Erythroblast (primary cell): ENCODE measurements around the gene ZYG11A.
A peak's percentile ranks its signal among the peaks of the same experiment; 100 is the strongest.
"Not testable (repeated sequence)": the region's sequence is repeated elsewhere in the genome, so short reads cannot be mapped to it uniquely, and the experiment has no call there.

ENCODE experiments used
- DNase-seq, 2 experiments: peaks; one replicate each; lab custom pipeline; 2025; lab: John Stamatoyannopoulos, UW
- GATA1 ChIP-seq: IDR thresholded peaks from 2 replicates; pipeline ENCODE4 v1.6.1; 2011; ENCODE audit warnings: low read depth, mild to moderate bottlenecking, control low read depth, low read length, moderate library complexity
- POLR2A ChIP-seq: IDR thresholded peaks from 2 replicates; pipeline ENCODE4 v1.6.1; 2011; ENCODE audit warnings: mild to moderate bottlenecking, low read length

ZYG11A gene

DNA sequence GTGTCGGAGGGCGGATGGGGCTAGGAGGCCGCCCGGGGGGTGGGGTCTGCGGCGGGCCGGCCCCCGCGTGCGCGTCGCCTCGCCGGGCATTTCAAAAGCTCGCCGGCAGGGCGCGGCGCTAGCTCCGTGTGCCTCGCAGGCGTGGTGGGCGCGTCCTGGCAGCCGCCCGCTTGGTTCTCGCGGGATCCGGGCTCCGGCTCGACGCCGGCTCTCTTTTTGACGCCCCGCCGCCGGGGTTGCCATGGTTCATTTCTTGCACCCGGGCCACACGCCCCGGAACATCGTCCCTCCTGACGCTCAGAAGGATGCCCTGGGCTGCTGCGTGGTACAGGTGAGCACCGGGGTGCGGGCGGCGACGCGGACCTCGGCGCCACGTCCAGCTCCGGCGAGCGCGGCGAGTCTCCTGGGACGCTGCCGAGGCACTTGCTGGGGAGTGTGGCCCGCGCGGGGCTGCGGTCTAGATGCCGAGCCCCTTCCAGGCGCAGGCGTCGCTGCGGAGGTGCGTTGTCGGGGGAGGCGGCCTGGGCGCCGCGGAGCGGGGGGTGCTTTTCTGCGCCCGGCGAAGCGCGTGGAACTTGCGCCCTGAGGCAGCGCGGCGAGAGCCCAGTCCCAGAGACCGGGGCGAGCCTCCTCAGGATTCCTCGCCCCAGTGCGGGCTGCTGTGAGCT lies at the start of gene ZYG11A:
TSS of gene ZYG11A (plus strand) at position 118 of the 668 bp plus-strand sequence. CDS start at position 242, 124 bp downstream.
- TF ChIP-seq GATA1 (no peak), POLR2A (no peak)
- peak; percentile 75 to 83 for DNase-seq

DNA sequence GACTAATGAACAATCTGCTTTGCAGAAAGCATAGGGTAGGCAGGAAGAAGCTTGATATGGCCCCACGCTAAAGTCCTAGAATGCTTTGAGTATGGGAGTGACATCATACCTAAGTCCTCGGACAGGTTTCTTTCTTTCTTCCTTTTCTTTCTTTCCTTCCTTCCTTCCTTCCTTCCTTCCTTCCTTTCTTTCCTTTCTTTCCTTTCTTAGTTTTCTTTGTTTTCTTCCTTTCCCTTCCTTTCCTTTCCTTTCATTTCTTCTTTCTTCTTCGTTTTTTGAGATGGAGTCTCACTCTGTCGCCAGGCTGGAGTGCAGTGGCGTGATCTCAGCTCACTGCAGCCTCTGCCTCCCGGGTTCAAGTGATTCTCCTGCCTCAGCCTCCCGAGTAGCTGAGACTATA lies 48.8 kb upstream of the ZYG11A start:
- DNase-seq: not testable (repeated sequence)

DNA sequence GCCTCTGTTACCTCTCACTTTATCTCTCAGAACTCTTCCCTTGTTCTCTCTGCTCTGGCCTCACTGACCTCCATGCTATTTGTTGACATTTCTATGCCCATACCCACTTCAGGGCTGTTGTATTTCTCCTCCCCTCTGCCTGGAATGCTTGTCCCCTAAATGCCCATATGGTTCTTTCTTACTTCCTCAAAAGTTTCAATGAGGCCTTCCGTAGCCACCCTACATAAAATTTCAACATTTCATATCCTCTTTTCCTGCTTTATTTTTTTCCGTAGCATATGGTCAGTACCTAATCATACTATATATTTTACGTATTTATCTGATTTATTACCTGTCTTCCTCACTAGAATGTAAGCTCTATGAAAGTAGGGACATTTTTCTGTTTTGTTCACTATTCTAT lies 47.1 kb upstream of the ZYG11A start:
- no peak for TF ChIP-seq GATA1
- TF ChIP-seq POLR2A: no peak
- no peak for DNase-seq

DNA sequence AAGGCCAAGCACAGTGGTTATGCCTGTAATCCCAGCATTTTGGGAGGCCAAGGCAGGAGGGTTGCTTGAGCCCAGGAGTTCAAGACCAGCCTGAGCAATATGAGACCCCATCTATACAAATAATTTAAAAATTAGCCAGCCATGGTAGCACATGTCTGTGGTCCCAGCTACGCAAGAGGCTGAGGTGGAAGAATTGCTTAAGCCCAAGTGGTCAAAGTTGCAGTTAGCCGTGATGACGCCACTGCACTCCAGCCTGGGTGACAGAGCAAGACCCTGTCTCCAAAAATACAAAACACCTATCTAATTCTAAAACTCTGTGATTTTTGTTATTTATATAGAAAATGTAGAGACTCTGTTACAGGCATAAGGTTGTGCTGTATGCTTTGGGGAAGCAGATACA lies 44.2 kb upstream of the ZYG11A start:
- no peak for DNase-seq
- TF ChIP-seq GATA1: no peak
- TF ChIP-seq POLR2A: no peak

DNA sequence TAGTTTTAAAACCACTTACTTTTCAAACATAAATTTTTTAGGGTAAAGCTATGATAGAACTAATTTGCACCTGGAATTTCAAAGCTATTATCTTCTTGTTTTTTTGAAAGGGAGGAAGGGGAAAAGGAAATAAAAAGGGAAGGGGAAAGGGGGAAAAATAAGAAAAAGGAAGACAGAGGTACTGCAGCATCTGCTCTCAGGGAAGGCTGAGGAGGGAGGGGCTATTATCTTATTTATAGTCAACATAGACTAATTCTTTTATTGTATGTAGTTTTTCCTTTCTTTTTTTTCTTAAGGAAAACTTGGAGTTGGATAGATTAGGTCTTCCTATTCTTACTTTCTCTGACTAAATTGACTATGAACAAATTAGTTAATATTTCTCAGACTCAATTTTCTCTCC lies 41.5 kb upstream of the ZYG11A start:
- no peak for DNase-seq
- TF ChIP-seq POLR2A (no peak), GATA1 (no peak)

DNA sequence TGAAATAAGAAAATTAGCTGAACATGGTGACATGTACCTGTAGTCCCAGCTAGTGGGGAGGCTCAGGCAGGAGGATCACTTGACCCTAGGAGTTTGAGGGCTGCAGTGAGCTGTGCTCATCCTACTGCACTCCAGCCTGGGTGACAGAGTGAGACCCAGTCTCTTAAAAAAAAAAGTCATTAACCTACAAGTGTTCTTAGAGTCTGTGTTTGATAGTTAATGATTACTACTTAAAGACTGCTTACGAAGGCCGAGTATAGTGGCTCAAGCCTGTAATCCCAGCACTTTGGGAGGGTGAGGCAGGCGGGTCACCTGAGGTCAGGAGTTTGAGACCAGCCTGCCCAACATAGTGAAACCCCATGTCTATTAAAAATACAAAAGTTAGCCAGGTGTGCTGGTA lies 38.5 kb upstream of the ZYG11A start:
- DNase-seq: not testable (repeated sequence)

DNA sequence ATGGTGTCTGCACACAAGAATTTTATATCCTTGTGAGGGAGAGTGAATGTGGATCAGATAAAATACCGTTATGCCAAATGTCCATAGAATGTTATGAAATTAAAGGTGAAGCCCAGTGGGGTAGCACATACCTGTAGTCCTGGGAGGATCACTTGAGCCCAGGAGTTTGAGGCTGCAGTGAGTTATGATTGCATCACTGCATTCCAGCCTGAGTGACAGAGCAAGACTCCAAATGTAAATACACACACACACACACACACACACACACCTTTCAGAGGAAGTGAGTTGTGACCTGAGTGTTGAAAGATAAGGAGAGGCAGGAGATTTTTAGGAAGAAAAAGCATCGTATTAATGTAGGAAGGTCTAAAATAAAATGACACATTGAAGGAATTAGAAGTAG lies 28.1 kb upstream of the ZYG11A start:
- TF ChIP-seq GATA1: no peak
- TF ChIP-seq POLR2A: no peak
- DNase-seq: no peak

DNA sequence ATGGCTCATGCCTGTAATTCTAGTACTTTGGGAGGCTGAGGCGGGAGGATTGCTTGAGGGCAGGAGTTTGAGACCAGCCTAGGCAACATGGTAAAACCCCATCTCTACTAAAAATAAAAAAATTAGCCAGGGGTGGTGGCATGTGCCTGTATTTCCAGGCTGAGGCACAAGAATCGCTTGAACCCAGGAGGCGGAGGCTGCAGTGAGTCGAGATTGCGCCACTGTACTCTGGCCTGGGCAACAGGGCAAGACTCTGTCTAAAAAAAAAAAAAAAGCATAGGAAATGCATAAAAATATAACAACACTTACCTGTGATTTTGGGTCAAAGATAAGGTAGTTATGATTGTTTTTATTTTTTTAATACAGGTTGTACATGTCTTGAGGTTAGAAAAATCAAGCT lies 21.7 kb upstream of the ZYG11A start:
- DNase-seq: not testable (repeated sequence)

DNA sequence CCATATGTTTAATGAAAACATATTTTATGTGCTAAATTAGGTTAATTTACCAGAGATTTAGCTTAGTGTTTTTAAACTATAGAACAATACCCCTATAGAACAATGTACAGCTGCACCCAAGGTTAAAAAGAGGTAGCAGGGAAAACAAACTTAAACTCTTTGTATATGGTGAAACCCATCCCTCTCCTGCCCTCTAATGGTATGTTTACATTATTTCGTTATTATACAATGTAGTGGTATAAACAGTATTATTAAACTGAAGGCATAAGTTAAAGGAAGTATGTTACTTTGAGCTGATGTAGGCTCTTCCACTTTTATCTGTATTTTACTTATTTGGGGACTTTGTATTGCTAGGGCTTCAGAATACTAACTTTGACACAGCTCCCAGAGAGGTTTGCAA lies 16.7 kb upstream of the ZYG11A start:
- peak; percentile 8 to 45 for DNase-seq
- no peak for TF ChIP-seq GATA1
- no peak for TF ChIP-seq POLR2A

DNA sequence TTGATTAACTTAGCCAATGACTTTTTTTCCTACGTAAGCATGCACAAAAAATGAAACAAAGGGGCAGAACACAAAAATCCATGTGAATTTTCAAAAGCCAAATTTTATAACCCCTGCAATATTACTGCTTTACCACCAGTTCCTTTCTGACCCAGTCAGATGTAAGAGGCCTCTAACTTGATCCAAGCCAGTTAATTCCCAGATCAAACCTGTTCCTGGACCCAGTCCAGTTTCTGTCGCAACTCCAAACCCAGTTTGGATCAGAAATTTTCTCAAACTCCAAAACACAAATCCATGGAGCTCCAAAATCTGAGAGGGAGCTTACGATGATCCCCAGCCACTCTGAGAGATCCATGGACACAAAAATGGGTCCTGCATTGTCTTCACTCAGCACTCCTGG lies 7.8 kb upstream of the ZYG11A start:
- TF ChIP-seq POLR2A (no peak), GATA1 (no peak)
- no peak for DNase-seq

DNA sequence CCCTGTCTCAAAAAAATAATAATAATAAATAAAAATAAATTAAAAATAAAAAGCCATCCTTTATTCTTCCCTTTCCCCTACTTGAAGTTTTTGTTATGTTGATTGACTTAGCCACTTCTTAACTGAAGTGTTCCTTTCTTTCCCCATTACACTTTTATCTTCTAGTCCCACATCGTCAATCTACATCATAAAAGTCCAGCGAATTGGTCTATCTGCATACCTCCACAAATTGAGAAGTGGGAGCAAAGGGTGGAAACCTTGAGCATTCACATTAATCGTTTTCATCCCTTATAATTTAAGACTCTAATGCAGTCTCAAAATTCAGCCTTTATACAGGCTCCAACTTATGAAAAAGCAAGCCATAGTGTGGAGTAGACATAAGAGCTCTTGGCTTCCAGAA lies 6.5 kb upstream of the ZYG11A start:
- no peak for DNase-seq
- TF ChIP-seq GATA1 (no peak), POLR2A (no peak)

DNA sequence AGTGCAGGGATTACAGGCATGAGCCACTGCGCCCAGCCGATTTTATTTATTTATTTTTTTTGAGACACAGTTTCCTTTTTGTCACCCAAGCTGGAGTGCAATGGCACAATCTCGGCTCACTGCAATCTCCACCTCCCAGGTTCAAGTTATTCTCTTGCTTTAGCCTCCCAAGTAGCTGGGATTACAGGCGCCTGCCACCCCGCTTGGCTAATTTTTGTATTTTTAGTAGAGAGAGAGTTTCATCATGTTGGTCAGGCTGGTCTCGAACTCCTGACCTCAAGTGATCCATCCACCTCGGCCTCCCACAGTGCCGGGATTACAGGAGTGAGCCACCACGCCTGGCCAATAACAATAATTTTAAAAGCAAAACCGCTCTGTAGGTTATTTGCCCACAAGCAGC lies 3.4 kb upstream of the ZYG11A start:
- DNase-seq: not testable (repeated sequence)

DNA sequence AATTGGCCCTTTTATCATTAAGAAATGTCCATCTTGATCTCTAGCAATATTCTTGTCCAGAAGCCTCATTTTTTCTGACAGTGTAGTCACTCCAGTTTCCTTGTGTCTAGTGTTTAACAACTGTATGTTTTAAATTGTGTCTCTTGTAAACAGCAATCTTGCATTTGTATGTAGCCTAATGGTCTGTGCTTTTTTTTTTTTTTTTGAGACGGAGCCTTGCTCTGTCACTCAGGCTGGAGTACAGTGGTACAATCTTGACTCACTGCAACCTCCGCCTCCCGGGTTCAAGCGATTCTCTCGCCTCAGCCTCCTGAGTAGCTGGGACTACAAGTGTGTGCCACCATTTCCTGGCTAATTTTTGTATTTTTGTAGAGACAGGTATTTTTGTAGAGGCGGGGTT lies 2.6 kb downstream of the ZYG11A start:
- DNase-seq: not testable (repeated sequence)

DNA sequence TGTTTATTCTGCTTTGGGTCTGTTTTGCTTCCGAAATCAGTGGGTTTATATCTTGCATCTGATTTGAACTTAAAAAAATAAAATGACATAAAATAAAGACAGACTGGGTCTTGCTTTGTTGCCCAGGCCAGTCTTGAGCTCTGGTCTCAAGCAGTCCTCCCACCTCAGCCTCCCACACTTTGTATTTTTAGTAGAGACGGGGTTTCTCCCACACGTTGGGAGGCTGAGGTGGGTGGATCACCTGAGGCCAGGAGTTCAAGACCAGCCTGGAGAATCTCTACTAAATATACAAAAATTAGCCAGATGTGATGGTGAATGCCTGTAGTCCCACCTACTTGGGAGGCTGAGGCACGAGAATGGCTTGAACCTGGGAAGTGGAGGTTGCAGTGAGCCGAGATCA lies 5.9 kb downstream of the ZYG11A start:
- no peak for DNase-seq
- TF ChIP-seq GATA1 (no peak), POLR2A (no peak)

DNA sequence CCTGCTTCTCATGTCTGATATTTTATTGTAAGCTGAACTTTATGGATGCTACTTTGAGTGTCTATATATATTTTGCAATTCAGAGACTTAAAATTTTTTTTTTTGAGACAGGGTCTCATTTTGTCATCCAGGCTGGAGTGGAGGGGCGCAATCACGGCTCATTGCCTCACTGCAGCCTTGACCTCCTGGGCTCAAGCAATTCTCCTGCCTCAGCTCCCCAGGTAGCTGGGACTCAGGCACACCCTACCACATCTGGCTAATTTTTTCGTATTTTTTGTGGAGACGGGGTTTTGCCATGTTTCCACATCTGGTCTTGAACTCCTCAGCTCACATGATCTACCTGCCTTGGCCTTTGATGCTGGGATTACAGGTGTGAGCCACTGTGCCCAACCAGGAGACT lies 8.4 kb downstream of the ZYG11A start:
- no peak for TF ChIP-seq GATA1
- TF ChIP-seq POLR2A: no peak
- no peak for DNase-seq

DNA sequence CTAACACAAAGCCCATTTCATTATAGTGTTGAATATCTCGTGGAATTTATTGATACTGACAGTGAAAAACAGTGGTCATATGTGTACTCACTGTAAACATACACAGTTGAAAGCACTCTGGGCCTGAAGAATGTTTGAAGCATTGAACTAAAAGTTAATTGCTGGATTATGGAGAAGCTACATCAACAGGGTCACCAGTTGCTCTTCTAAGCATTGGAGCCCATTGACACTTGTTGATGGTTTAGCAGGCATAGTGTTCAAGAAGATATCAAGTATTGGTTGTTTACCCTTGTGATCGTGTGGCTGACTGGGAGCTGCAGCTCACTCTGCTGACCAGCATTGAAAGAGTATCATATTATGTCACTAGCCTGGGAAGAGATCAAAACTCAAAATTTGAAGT lies 10.3 kb downstream of the ZYG11A start:
- TF ChIP-seq GATA1 (no peak), POLR2A (no peak)
- no peak for DNase-seq

DNA sequence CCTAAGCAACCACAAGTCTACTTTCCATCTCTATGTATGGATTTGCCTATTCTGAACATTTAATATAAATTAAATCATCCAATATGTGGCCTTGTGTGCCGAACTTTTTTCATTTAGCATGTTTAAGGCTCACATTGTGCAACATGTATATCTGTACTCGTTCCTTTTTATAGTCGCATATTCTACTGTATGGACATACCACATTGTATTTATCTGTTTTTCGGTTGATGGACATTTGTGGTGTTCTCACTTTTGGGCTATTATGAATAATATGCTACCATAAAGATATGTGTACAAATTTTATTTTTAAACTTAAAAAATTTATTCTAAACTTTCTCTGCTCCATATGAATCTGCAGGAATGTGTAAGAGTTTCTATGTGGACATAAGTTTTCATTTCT lies 13.0 kb downstream of the ZYG11A start:
- no peak for DNase-seq
- TF ChIP-seq POLR2A (no peak), GATA1 (no peak)
